Amniotic stem cell (primary cell): ENCODE results near the gene LRFN3.
"Not testable (repeated sequence)": the region's sequence is repeated elsewhere in the genome, so short reads cannot be mapped to it uniquely, and the experiment has no call there.

ENCODE experiments used
- DNase-seq: peaks from one replicate; lab custom pipeline; 2025; lab: John Stamatoyannopoulos, UW

LRFN3 gene

DNA sequence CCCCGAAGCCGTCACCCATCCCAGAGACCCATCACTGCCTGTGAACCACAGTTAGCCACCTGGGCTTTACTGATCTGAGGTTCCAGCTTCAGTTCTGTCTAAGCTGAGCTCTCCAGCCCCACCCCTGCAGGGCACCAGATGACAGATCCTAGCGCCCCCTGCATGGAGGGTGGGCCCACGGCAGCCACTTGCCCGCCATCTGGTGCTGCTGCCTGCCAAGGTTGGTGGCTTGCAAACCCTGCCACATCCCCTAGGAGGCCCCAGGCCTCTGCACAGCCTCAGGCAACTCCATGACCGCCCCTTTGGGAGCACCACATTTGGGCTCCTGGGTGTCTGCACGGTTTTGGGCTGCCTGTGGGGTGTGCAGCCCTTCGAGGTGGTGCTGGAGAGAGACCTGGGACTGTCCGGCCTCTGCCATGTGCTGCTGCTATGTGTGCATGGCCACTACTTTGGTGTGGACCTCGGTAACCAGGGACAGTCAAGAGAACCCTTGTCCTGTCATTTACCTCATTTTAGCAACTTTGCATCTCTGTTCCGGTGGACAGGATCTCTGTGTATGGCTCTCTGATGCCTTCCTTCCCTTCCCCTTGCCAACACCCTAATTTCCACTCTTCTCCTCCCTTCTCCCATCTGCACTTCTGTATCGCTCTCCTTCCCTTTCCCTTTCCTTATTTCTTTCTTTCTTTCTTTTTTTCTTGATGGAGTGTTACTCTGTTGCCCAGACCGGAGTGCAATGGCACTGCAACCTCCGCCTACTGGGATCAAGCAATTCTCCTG, 41.5 kb downstream of the LRFN3 start:
- no peak for DNase-seq

- no peak for DNase-seq
Measured at GRCh38 chr19:35978271-35978670, 42.1 kb downstream of the LRFN3 start.

- DNase-seq, result no peak
Measured at GRCh38 chr19:35978832-35979365, 42.7 kb downstream of the LRFN3 start.

DNA sequence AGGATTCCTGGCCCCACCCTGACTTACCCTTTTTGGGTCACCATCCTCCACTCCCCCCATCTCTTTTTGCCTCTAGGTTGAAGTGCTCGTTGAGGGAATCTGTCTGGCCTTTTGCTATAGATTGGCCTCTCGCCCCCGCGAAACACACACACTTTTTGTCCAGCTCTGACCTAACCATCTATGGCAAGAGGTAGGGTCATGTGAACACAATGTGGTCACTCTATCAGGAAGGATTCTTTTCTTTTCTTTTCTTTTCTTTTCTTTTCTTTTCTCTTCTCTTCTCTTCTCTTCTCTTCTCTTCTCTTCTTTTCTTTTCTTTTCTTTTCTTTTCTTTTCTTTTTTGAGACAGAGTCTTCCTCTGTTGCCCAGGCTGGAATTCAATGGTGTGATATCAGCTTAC, 44.8 kb downstream of the LRFN3 start:
- not testable (repeated sequence) for DNase-seq

GRCh38 chr19:35983177-35983576, 47.0 kb downstream of the LRFN3 start:
- no peak for DNase-seq

- DNase-seq, result no peak
Measured at GRCh38 chr19:35986111-35986510, 49.9 kb downstream of the LRFN3 start.

GRCh38 chr19:35986664-35987570, 50.7 kb downstream of the LRFN3 start:
- no peak for DNase-seq

- no peak for DNase-seq
Measured at GRCh38 chr19:35987571-35987896, 51.4 kb downstream of the LRFN3 start.

DNA sequence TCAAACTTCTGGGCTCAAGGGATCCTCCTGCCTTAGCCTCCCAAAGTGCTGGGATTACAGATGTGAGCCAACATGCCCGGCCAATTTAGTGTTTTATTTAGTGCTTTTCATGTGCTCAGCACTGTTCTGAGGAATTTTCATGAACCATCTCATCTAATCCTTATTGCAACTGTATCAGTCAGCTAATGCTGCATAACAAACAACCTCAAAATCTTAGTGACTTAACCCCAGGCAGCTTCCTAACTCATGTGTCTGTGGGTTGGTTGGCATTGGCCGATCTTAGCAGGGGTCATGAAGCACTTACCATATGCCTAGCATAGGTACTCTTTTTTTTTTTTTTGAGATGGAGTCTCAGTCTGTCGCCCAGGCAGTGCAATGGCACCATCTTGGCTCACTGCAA, 52.6 kb downstream of the LRFN3 start:
- no peak for DNase-seq

DNA sequence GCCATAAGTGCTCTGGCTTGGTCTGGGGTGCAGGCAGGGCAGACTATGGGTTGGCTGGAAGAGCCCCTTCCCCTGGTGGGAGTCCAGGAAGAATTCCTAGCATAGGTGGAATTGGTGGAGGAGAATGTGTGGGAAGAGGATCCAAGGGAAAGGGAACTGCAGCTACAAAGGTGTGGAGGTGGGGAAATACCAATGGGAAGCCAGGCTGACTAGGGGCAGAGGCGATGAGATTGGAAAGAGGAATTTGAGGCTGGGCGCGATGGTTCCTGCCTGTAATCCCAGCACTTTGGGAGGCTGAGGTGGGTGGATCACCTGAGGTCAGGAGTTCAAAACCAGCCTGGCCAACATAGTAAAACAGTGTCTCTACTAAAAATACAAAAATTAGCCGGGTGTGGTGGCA, 54.0 kb downstream of the LRFN3 start:
- DNase-seq, result no peak

GRCh38 chr19:35990771-35991730, 54.9 kb downstream of the LRFN3 start:
- DNase-seq, result no peak

- no peak for DNase-seq
Measured at GRCh38 chr19:35991731-35992450, 55.7 kb downstream of the LRFN3 start.

DNA sequence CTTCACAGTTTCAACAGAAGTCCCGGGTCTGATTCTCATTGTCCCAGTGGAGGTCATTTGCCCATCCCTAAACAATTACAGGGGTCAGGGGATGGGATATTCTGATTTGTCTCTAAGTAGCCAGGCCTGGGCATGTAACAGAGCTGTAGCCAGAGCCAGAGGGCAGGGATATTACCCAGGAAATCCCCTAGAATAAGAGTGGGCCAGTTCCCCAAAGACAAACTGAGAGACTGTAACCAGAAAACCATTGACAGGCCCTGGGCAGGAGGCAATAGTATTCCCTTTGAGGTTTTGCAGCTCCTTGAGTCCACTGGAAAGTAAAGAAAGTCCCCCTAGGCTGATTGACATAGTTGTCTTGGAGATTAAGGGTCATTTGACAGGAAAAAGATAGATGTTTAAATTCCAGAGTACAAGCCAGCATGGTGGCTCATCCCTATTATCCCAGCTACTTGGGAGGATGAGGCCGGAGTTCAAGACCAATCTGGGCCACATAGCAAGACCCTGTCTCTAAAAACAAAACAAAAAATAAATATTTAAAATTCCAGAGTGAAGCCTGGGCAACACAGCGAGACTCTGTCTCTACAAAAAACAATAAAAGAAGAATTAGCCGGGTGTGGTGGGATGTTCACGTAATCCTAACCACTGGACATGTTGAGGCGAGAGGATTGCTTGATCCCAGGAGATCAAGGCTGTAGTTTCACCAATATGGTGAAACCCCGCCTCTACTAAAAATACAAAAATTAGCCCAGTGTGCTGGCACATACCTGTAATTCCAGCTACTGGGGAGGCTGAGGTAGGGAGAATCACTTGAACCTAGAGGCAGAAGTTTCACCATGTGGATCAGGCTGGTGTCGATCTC, 57.0 kb downstream of the LRFN3 start:
- DNase-seq, result no peak

DNA sequence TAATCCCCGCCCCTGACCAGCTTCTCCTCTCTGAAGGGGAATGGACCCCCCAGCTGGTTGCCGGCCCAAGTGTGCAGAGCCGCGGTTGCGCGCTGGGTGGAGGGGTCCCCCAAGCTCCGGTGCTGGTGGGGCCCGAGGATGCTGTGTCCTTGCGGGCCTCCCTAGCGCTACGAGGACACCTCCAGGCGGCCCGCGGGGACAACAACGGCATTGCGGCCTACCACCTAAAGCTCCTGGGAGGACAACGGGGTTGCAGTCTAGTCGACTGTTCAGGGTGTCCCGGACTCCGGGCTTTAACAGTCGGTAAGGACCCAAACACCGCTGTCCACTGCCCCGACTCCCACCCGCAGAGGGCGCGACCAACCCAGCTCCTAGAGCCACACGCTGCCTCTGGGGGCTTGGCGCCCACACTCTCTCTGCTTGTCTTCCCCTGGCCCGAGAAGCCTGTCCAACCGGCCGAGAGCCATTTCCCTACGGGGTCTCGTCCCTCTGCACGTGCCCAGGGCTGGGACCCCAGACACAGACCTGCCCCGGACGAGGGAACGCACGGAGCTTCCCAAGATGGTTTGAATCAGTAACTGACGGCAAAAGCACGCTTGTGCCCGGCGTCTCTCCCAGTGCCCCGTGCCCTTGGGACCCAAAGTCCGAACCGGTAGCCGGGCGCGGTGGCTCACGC, 57.9 kb downstream of the LRFN3 start:
- no peak for DNase-seq
